Stimulated activated CD8-positive, alpha-beta memory T cell treated with anti-CD3 and anti-CD28 coated beads, Interleukin-4, amount 100 ng/mL, for 1 hour (primary cell): ENCODE data around the gene HBD.

Source experiments
- DNase-seq, 2 donors: peaks; one replicate each; pipeline ENCODE4 v3.0.0-alpha.2; 2020; ENCODE audit warnings: low read depth in 2 of 2, low spot score in 1 of 2

HBD gene

DNA sequence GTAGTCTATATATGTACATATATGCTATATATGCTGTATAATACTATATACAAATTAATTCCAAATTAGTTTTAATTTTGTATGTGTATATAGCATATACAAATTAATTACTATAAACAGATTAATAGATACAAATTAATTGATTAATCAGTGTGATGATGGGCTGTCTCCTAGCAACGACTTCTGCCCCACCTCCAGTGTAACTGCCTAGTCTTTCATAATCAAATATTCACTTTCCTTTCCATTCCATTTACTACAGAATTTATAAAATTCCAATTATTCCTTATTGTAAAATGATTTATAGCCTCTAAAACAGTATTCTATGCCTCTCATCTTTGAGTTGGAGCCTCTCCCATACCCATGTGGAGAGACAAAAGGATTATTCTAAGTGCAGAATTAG lies 976 bp downstream of the HBD start:
- DNase-seq = no peak

- DNase-seq = no peak
Observed at GRCh38 chr11:5232821-5233220, 1.5 kb downstream of the HBD start.

DNA sequence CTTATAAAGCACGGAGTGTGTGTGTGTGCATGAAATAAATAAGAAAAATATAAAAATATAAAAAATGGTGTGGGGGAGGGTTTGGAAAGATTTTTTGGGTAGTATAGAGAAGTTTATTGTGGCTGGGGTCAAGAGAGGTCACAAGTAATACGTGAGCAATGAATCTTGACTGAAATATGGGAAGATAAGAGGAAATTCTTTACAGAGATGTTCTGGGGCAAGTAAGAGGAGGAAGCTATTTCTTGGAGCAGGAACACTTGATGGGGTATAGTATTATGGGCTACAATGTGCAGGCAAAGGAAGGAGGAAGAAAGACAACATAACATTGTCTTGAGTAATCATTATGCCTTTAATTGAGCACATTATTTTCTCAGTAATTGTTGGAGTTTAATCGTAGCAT lies 2.1 kb downstream of the HBD start:
- DNase-seq = no peak

- DNase-seq = no peak
Observed at GRCh38 chr11:5231111-5231510, 3.2 kb downstream of the HBD start.

GRCh38 chr11:5230266-5230665 lies 4.0 kb downstream of the HBD start:
- no peak for DNase-seq

GRCh38 chr11:5229796-5230195 lies 4.5 kb downstream of the HBD start:
- no peak for DNase-seq

- DNase-seq = no peak
Observed at GRCh38 chr11:5229356-5229755, 4.9 kb downstream of the HBD start.

GRCh38 chr11:5228124-5228523 lies 6.2 kb downstream of the HBD start:
- DNase-seq = no peak

- no peak for DNase-seq
Observed at GRCh38 chr11:5227681-5228080, 6.6 kb downstream of the HBD start.

DNA sequence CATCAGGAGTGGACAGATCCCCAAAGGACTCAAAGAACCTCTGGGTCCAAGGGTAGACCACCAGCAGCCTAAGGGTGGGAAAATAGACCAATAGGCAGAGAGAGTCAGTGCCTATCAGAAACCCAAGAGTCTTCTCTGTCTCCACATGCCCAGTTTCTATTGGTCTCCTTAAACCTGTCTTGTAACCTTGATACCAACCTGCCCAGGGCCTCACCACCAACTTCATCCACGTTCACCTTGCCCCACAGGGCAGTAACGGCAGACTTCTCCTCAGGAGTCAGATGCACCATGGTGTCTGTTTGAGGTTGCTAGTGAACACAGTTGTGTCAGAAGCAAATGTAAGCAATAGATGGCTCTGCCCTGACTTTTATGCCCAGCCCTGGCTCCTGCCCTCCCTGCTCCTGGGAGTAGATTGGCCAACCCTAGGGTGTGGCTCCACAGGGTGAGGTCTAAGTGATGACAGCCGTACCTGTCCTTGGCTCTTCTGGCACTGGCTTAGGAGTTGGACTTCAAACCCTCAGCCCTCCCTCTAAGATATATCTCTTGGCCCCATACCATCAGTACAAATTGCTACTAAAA lies 7.5 kb downstream of the HBD start, which contains the start of gene HBB:
Gene HBB (minus strand): TSS at position 340 of the 579 bp plus-strand sequence. CDS start 50 bp downstream, at position 290.
- DNase-seq = no peak

- DNase-seq = no peak
Observed at GRCh38 chr11:5225480-5225871, 8.8 kb downstream of the HBD start.

DNA sequence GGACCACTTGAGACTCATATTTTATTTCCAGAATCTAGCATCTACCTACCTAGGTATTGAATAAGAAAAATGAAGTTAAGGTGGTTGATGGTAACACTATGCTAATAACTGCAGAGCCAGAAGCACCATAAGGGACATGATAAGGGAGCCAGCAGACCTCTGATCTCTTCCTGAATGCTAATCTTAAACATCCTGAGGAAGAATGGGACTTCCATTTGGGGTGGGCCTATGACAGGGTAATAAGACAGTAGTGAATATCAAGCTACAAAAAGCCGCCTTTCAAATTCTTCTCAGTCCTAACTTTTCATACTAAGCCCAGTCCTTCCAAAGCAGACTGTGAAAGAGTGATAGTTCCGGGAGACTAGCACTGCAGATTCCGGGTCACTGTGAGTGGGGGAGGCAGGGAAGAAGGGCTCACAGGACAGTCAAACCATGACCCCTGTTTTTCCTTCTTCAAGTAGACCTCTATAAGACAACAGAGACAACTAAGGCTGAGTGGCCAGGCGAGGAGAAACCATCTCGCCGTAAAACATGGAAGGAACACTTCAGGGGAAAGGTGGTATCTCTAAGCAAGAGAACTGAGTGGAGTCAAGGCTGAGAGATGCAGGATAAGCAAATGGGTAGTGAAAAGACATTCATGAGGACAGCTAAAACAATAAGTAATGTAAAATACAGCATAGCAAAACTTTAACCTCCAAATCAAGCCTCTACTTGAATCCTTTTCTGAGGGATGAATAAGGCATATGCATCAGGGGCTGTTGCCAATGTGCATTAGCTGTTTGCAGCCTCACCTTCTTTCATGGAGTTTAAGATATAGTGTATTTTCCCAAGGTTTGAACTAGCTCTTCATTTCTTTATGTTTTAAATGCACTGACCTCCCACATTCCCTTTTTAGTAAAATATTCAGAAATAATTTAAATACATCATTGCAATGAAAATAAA lies 9.5 kb downstream of the HBD start:
- DNase-seq = no peak

GRCh38 chr11:5223686-5224085 lies 10.6 kb downstream of the HBD start:
- no peak for DNase-seq

- no peak for DNase-seq
Observed at GRCh38 chr11:5223146-5223545, 11.1 kb downstream of the HBD start.

DNA sequence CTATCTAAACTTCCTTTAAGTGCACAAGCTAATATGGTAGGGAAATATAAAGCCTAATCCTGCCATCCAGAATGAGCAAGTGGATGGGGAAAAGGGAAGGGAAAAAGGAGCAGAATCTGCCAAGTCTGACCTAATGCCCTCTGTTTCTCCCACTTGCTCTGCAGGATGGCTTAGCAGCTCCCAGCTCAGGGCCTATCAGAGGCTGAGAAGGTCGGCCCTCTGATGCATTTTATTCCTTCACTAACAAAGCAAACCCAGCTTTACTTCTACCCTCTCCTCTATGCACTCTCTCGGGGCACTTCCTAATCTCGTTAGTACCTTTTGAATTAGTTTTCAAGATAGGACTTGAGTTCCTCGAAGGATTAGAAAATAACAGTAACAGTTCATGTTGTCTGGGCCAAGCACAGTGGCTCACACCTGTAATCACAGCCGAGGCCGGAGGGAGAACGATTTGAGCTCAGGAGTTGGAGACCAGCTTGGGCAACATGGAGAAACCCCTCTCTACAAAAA lies 23.9 kb downstream of the HBD start:
- no peak for DNase-seq

GRCh38 chr11:5204787-5205186 lies 29.5 kb downstream of the HBD start:
- no peak for DNase-seq

DNA sequence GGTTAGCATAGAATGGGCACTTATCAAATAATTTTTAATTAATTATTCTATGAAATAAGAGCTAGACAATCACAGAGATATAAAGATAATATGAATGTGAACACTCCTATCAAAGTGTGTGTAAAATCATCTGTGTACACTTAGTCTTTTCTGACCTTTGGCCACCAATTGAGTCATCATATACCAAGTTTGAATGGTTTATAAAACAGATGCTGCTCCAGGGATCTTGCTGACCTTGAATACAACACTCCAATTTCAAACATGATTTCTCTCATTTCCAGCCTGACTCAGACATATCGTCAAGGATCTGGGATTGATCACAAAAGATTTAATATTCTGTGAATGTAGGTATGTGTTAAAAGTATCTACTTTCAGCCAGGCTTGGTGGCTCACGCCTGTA lies 30.9 kb downstream of the HBD start:
- DNase-seq = no peak

DNA sequence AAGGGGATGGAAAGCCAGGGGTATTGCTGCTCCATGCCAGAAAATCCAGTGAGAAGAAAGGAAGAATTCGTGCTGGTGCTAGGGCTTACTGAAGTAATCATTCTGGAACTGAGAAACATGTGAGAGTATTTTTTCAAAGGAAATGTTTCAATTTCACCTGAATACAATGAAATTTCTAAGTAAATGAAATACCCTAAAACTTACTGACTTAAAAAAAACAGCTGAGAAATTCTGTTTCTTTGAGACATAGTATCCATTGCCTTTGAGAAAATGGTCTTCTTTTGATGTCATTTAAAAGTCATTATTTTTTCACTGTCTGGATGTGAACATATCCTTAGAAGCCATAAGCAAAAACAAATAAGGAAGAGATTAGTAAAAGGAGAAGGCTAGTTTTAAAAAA lies 33.7 kb downstream of the HBD start, which contains the start of gene OR51V1:
Gene OR51V1 (minus strand): TSS at position 101 of the 400 bp plus-strand sequence. CDS start 0 bp downstream, at position 101.
- DNase-seq = no peak

DNA sequence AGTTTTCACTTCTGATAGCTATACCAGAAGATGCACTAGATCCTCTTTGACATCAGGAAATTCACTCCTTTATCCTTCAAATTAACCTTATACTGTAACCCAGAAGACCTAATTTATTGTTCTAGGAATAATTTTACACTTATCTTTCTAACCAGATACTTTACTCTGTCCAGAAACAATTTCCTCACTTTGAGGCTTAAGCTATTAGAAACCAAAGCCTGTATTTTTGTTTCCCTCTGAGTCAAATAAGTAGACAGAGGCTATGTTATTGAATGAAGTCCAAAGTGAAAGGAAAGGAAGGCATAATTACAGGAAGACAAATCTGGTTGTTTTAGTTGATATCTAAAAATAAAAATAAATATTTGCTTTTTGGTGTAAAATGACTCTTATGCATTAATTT lies 36.0 kb downstream of the HBD start:
- no peak for DNase-seq

GRCh38 chr11:5197536-5197935 lies 36.7 kb downstream of the HBD start:
- DNase-seq = no peak

DNA sequence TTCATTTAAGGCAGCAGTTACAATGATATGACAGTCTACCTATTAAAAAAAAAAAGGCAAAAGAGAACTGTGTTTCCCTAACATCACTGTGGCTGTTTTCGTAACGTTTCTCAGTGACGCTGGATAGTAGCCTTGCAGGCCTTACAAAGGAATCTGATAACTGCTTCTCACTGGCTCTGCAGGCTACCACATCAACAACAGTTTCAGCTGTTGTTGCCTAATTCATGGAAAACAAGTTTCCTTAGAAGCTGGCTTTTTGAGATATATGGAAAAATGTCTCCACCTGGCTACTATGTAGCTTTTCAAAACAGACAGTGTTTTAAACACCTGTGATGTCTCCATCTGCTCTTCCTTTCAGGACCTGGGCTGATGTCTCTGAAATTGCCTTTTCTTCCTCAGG lies 37.6 kb downstream of the HBD start:
- no peak for DNase-seq

- DNase-seq = no peak
Observed at GRCh38 chr11:5196067-5196466, 38.2 kb downstream of the HBD start.
